Thyroid gland (tissue), 4 donors: ENCODE data around the gene CLIC3.

Source experiments
- CTCF ChIP-seq, 6 experiments: fragments of 200-600 bp in 3 of 6; fragments of 450-650 bp in 3 of 6; sonication (generic) in 3 of 6; IDR thresholded peaks; one replicate each; pipeline ENCODE4 v1.5.1; 2016 to 2019; ENCODE audit warnings: antibody characterized with exemption in 6 of 6, mild to moderate bottlenecking in 2 of 6, inconsistent platforms in 1 of 6, moderate library complexity in 1 of 6
- POLR2A ChIP-seq, 2 donors: fragments of 450-650 bp; IDR thresholded peaks; one replicate each; pipeline ENCODE4 v1.6.1; 2017; ENCODE audit warnings: antibody characterized with exemption in 2 of 2, mild to moderate bottlenecking in 2 of 2, moderate library complexity in 1 of 2

GRCh38 chr9:136964171-136964689, 32.1 kb downstream of the CLIC3 start:
- TF ChIP-seq POLR2A (IDR thresholded peaks at IDR 0.05) (no peak), CTCF (IDR thresholded peaks at IDR 0.05) (no peak)
